Upper lobe of left lung (tissue), 6 donors: ENCODE measurements around the gene CD247. TPM values are rescaled to one million over a fixed set of nuclear protein-coding genes. Genes with fewer than 3 reads are reported as not detected.

Source experiments
- ATAC-seq, 2 donors: fragments of 200-7000 bp; cut with Tn5 transposase; one replicate each; pipeline ENCODE4 v1.9.1; 2022; ENCODE audit warnings: mild to moderate bottlenecking in 2 of 2, moderate library complexity in 2 of 2; ENCODE audit not compliant: low FRiP score in 2 of 2
- DNase-seq, 2 donors: peaks; one replicate each; pipeline ENCODE4 v3.0.0-alpha.2; 2019 to 2020
- H3K27ac ChIP-seq, 4 donors: fragments of 200-600 bp; sonication (generic); one replicate each; pipeline ENCODE4 v1.5.1; 2016 to 2019
- H3K27me3 ChIP-seq, 4 donors: fragments of 200-600 bp; sonication (generic); one replicate each; pipeline ENCODE4 v1.5.1; 2017 to 2019
- H3K36me3 ChIP-seq, 4 donors: fragments of 200-600 bp; sonication (generic); one replicate each; pipeline ENCODE4 v1.5.1; 2016 to 2019
- H3K4me1 ChIP-seq, 4 donors: fragments of 200-600 bp; sonication (generic); one replicate each; pipeline ENCODE4 v1.5.1; 2018 to 2019
- H3K4me3 ChIP-seq, 4 donors: fragments of 200-600 bp; sonication (generic); one replicate each; pipeline ENCODE4 v1.5.1; 2017 to 2019; ENCODE audit warnings: mild to moderate bottlenecking in 2 of 4, moderate library complexity in 1 of 4
- H3K9me3 ChIP-seq, 4 donors: fragments of 200-600 bp; sonication (generic); one replicate each; pipeline ENCODE4 v1.5.1; 2018 to 2019
- CTCF ChIP-seq, 6 experiments: fragments of 450-650 bp in 4 of 6; fragments of 200-600 bp in 2 of 6; sonication (generic) in 2 of 6; IDR thresholded peaks; one replicate each; pipeline ENCODE4 v1.5.1; 2016 to 2019; ENCODE audit warnings: antibody characterized with exemption in 6 of 6
- EP300 ChIP-seq, 4 donors: sonication (generic); formaldehyde crosslinking; IDR thresholded peaks; one replicate each; pipeline ENCODE4 v1.5.1; 2017; ENCODE audit warnings: antibody characterized with exemption in 4 of 4, control low read depth in 2 of 4
- POLR2A ChIP-seq, 4 donors: fragments of 450-650 bp; IDR thresholded peaks; one replicate each; pipeline ENCODE4 v1.5.1; 2016 to 2017; ENCODE audit warnings: antibody characterized with exemption in 4 of 4, mild to moderate bottlenecking in 2 of 4
- POLR2AphosphoS5 ChIP-seq, 2 donors: sonication (generic); formaldehyde crosslinking; IDR thresholded peaks; one replicate each; pipeline ENCODE4 v1.5.1; 2017; ENCODE audit warnings: antibody characterized with exemption in 2 of 2
- WGBS, 2 donors: methylation state at CpG; one replicate each; pipeline ENCODE4 v1.1.5; 2017 to 2018; 5-methylcytosine and 5-hydroxymethylcytosine counted together
- total RNA-seq, 6 donors: library from RNA; depleted of rRNA in 4 of 6; stranded (reverse); fragments of >200 nt in 4 of 6; gene quantifications; one replicate each; pipeline versions ENCODE4 v1.1.0 to v1.2.1, GENCODE V29; 2016 to 2021
- donor health status: DM: no; HTN: no; CAD: no; lungs with moderate emphysema.
- donor health status: DM: no; HTN: yes; CAD: no; lungs with severe emphysema.

Gene CD247
- total RNA-seq, 6 donors from 2014 or later = 5.0 to 14.7 (median 8.7) TPM

GRCh38 chr1:167463875-167464575 lies 54.3 kb downstream of the CD247 start:
- TF ChIP-seq EP300 (IDR thresholded peaks at IDR 0.05) = no peak
- TF ChIP-seq POLR2A (IDR thresholded peaks at IDR 0.05) = no peak
- no peak for TF ChIP-seq CTCF (IDR thresholded peaks at IDR 0.05)
- no peak for TF ChIP-seq POLR2AphosphoS5 (IDR thresholded peaks at IDR 0.05)
- H3K4me3 ChIP-seq = no peak overlapping the region
- H3K4me1 ChIP-seq = no peaks in the 10 kb centered on the region
- no peaks in the 10 kb centered on the region for H3K27me3 ChIP-seq
- DNase-seq (no peak), ATAC-seq (no peak)
- H3K27ac ChIP-seq = no peak overlapping the region
- H3K36me3 ChIP-seq = no peaks in the 10 kb centered on the region
- H3K9me3 ChIP-seq = no peaks in the 10 kb centered on the region
- 74 to 81% methylated on average over 6 of the region's 6 CpGs for WGBS, 2 donors

- no peaks in the 10 kb centered on the region for H3K4me1 ChIP-seq
- no peak for ATAC-seq
- WGBS, 2 donors = 81 to 86% methylated on average over 4 of the region's 4 CpGs
- no peaks in the 10 kb centered on the region for H3K9me3 ChIP-seq
- DNase-seq = no peak
- TF ChIP-seq EP300 (IDR thresholded peaks at IDR 0.05) (no peak), POLR2AphosphoS5 (IDR thresholded peaks at IDR 0.05) (no peak), CTCF (IDR thresholded peaks at IDR 0.05) (no peak), POLR2A (IDR thresholded peaks at IDR 0.05) (no peak)
- H3K4me3 ChIP-seq = no peak overlapping the region
- H3K27ac ChIP-seq = no peak overlapping the region
- H3K27me3 ChIP-seq = no peaks in the 10 kb centered on the region
- H3K36me3 ChIP-seq = no peaks in the 10 kb centered on the region
Measured at GRCh38 chr1:167463080-167463479, 55.2 kb downstream of the CD247 start.

GRCh38 chr1:167462341-167462740 lies 56.0 kb downstream of the CD247 start:
- H3K4me3 ChIP-seq = no peak overlapping the region
- 90 to 91% methylated on average over 8 of the region's 8 CpGs for WGBS, 2 donors
- H3K4me1 ChIP-seq = no peaks in the 10 kb centered on the region
- no peaks in the 10 kb centered on the region for H3K9me3 ChIP-seq
- H3K27ac ChIP-seq = no peak overlapping the region
- TF ChIP-seq POLR2AphosphoS5 (IDR thresholded peaks at IDR 0.05) (no peak), CTCF (IDR thresholded peaks at IDR 0.05) (no peak), EP300 (IDR thresholded peaks at IDR 0.05) (no peak), POLR2A (IDR thresholded peaks at IDR 0.05) (no peak)
- H3K27me3 ChIP-seq = no peaks in the 10 kb centered on the region
- ATAC-seq = no peak
- no peaks in the 10 kb centered on the region for H3K36me3 ChIP-seq
- DNase-seq = no peak

- Histone ChIP-seq H3K27ac (no peak overlapping the region), H3K9me3 (no peaks in the 10 kb centered on the region), H3K4me3 (no peak overlapping the region), H3K4me1 (peaks cover 0 to 6% (median 5%) of the 10 kb centered on the region in 4 donors), H3K36me3 (no peaks in the 10 kb centered on the region), H3K27me3 (no peaks in the 10 kb centered on the region)
- no peak for DNase-seq
- TF ChIP-seq POLR2A (IDR thresholded peaks at IDR 0.05) (no peak), CTCF (IDR thresholded peaks at IDR 0.05) (no peak), EP300 (IDR thresholded peaks at IDR 0.05) (no peak), POLR2AphosphoS5 (IDR thresholded peaks at IDR 0.05) (no peak)
- WGBS, 2 donors = 95 to 98% methylated on average over 14 of the region's 14 CpGs
- ATAC-seq = no peak
Measured at GRCh38 chr1:167460836-167461235, 57.5 kb downstream of the CD247 start.
